HEK293 (cell line): ENCODE results near the gene CTTN.

Source experiments
- ATF2 ChIP-seq: fragments of 450-650 bp; formaldehyde crosslinking; IDR thresholded peaks from 2 replicates; pipeline ENCODE4 v1.5.1; 2016; ENCODE audit warnings: missing biosample characterization, missing genetic modification characterization, low read depth
- BCL11A ChIP-seq: fragments of 450-650 bp; formaldehyde crosslinking; IDR thresholded peaks from 2 replicates; pipeline ENCODE4 v1.5.1; 2016; ENCODE audit warnings: low read depth, missing biosample characterization, missing genetic modification characterization
- FEZF1 ChIP-seq: fragments of 450-650 bp; formaldehyde crosslinking; IDR thresholded peaks from 2 replicates; pipeline ENCODE4 v1.5.1; 2016; ENCODE audit warnings: missing biosample characterization, missing genetic modification characterization
- HOXA7 ChIP-seq: sonication (generic); formaldehyde crosslinking; IDR thresholded peaks from 2 replicates; pipeline ENCODE4 v1.8.1; 2022; ENCODE audit warnings: missing genetic modification reagents, borderline replicate concordance
- IKZF3 ChIP-seq: fragments of 450-650 bp; IDR thresholded peaks from 2 replicates; pipeline ENCODE4 v1.5.0; 2018; ENCODE audit warnings: missing biosample characterization, mild to moderate bottlenecking, missing genetic modification characterization, moderate library complexity
- KLF10 ChIP-seq: fragments of 450-650 bp; IDR thresholded peaks from 2 replicates; pipeline ENCODE4 v1.5.1; 2018; ENCODE audit warnings: missing biosample characterization, mild to moderate bottlenecking, missing genetic modification characterization
- MZF1 ChIP-seq: fragments of 450-650 bp; formaldehyde crosslinking; IDR thresholded peaks from 2 replicates; pipeline ENCODE4 v1.5.1; 2017; ENCODE audit warnings: missing biosample characterization, missing genetic modification characterization, borderline replicate concordance
- PATZ1 ChIP-seq: fragments of 450-650 bp; formaldehyde crosslinking; IDR thresholded peaks from 2 replicates; pipeline ENCODE4 v1.5.1; 2016; ENCODE audit warnings: missing biosample characterization, missing genetic modification characterization
- SP7 ChIP-seq: fragments of 450-650 bp; formaldehyde crosslinking; IDR thresholded peaks from 2 replicates; pipeline ENCODE4 v1.5.1; 2016; ENCODE audit warnings: missing biosample characterization, missing genetic modification characterization
- TSHZ1 ChIP-seq: fragments of 450-650 bp; formaldehyde crosslinking; IDR thresholded peaks from 2 replicates; pipeline ENCODE4 v1.5.1; 2016; ENCODE audit warnings: missing biosample characterization, missing genetic modification characterization, borderline replicate concordance
- ZBTB17 ChIP-seq: fragments of 450-650 bp; formaldehyde crosslinking; IDR thresholded peaks from 2 replicates; pipeline ENCODE4 v1.5.1; 2016; ENCODE audit warnings: missing biosample characterization, missing genetic modification characterization
- ZBTB8A ChIP-seq: fragments of 450-650 bp; formaldehyde crosslinking; IDR thresholded peaks from 2 replicates; pipeline ENCODE4 v1.5.1; 2016; ENCODE audit warnings: missing biosample characterization, missing genetic modification characterization
- ZFP69B ChIP-seq: fragments of 450-650 bp; formaldehyde crosslinking; IDR thresholded peaks from 2 replicates; pipeline ENCODE4 v1.5.1; 2016; ENCODE audit warnings: missing biosample characterization, missing genetic modification characterization
- ZNF184 ChIP-seq: fragments of 450-650 bp; IDR thresholded peaks from 2 replicates; pipeline ENCODE4 v1.5.1; 2018; ENCODE audit warnings: missing biosample characterization, mild to moderate bottlenecking, missing genetic modification characterization
- ZNF23 ChIP-seq: fragments of 450-650 bp; formaldehyde crosslinking; IDR thresholded peaks from 2 replicates; pipeline ENCODE4 v1.5.1; 2016; ENCODE audit warnings: missing biosample characterization, missing genetic modification characterization, borderline replicate concordance
- ZNF324 ChIP-seq: fragments of 450-650 bp; formaldehyde crosslinking; IDR thresholded peaks from 2 replicates; pipeline ENCODE4 v1.5.1; 2016; ENCODE audit warnings: missing biosample characterization, missing genetic modification characterization
- ZNF341 ChIP-seq: fragments of 450-650 bp; formaldehyde crosslinking; IDR thresholded peaks from 2 replicates; pipeline ENCODE4; 2016; ENCODE audit warnings: low read depth, missing biosample characterization, missing genetic modification characterization
- ZNF366 ChIP-seq: fragments of 450-650 bp; formaldehyde crosslinking; conservative IDR thresholded peaks from 2 replicates; pipeline ENCODE4 v1.5.1; 2016; ENCODE audit warnings: missing biosample characterization, missing genetic modification characterization
- ZNF394 ChIP-seq: fragments of 450-650 bp; formaldehyde crosslinking; IDR thresholded peaks from 2 replicates; pipeline ENCODE4 v1.5.1; 2016; ENCODE audit warnings: missing biosample characterization, missing genetic modification characterization, mild to moderate bottlenecking, moderate library complexity, borderline replicate concordance
- ZNF398 ChIP-seq: fragments of 450-650 bp; formaldehyde crosslinking; IDR thresholded peaks from 2 replicates; pipeline ENCODE4 v1.5.1; 2017; ENCODE audit warnings: missing biosample characterization, missing genetic modification characterization
- ZNF488 ChIP-seq: fragments of 450-650 bp; formaldehyde crosslinking; IDR thresholded peaks from 2 replicates; pipeline ENCODE4 v1.5.1; 2016; ENCODE audit warnings: missing biosample characterization, missing genetic modification characterization
- ZNF501 ChIP-seq: fragments of 450-650 bp; formaldehyde crosslinking; IDR thresholded peaks from 2 replicates; pipeline ENCODE4 v1.5.1; 2016; ENCODE audit warnings: missing biosample characterization, missing genetic modification characterization
- ZNF558 ChIP-seq: fragments of 450-650 bp; formaldehyde crosslinking; IDR thresholded peaks from 2 replicates; pipeline ENCODE4 v1.5.1; 2016; ENCODE audit warnings: missing biosample characterization, missing genetic modification characterization
- ZNF626 ChIP-seq: fragments of 450-650 bp; sonication (Bioruptor Pico); formaldehyde crosslinking; IDR thresholded peaks from 2 replicates; pipeline ENCODE4 v1.5.1; 2018; ENCODE audit warnings: missing biosample characterization, missing genetic modification characterization, inconsistent platforms
- ZNF629 ChIP-seq: fragments of 450-650 bp; formaldehyde crosslinking; IDR thresholded peaks from 2 replicates; pipeline ENCODE4 v1.5.1; 2017; ENCODE audit warnings: missing biosample characterization, missing genetic modification characterization
- ZNF654 ChIP-seq: fragments of 450-650 bp; formaldehyde crosslinking; IDR thresholded peaks from 2 replicates; pipeline ENCODE4 v1.5.1; 2016; ENCODE audit warnings: low read depth, missing biosample characterization, missing genetic modification characterization
- ZNF76 ChIP-seq: fragments of 450-650 bp; formaldehyde crosslinking; IDR thresholded peaks from 2 replicates; pipeline ENCODE4; 2016; ENCODE audit warnings: low read depth, missing biosample characterization, missing genetic modification characterization, borderline replicate concordance
- ZNF785 ChIP-seq: fragments of 450-650 bp; formaldehyde crosslinking; IDR thresholded peaks from 2 replicates; pipeline ENCODE4 v1.5.1; 2016; ENCODE audit warnings: missing biosample characterization, missing genetic modification characterization
- ZNF843 ChIP-seq: fragments of 450-650 bp; formaldehyde crosslinking; IDR thresholded peaks from 2 replicates; pipeline ENCODE4 v1.5.1; 2016; ENCODE audit warnings: missing biosample characterization, missing genetic modification characterization
- ZSCAN23 ChIP-seq: fragments of 450-650 bp; formaldehyde crosslinking; IDR thresholded peaks from 2 replicates; pipeline ENCODE4 v1.5.1; 2016; ENCODE audit warnings: missing biosample characterization, missing genetic modification characterization

The CTTN gene

GRCh38 chr11:70483077-70483861 lies 84.9 kb downstream of the CTTN start (continued):
- TF ChIP-seq HOXA7 (CRISPR knock-in tag) (no peak), ZNF341 (tag by site-specific recombination) (peak; percentile 54; the same call in 1 of the 2 replicates), SP7 (tag by site-specific recombination) (peak; percentile 100), ZBTB17 (tag by site-specific recombination) (peak; percentile 35; the same call in 1 of the 2 replicates), ZNF76 (tag by site-specific recombination) (no peak), PATZ1 (peak; percentile 65), BCL11A (tag by site-specific recombination) (peak; percentile 44; the same call in 1 of the 2 replicates), ZNF184 (tag by site-specific recombination) (peak; percentile 85), ATF2 (tag by site-specific recombination) (peak; percentile 41; the same call in 1 of the 2 replicates), ZNF558 (tag by site-specific recombination) (peak; percentile 34; the same call in 1 of the 2 replicates), ZNF488 (tag by site-specific recombination) (peak; percentile 62; the same call in 1 of the 2 replicates), ZNF843 (tag by site-specific recombination) (peak; percentile 90), KLF10 (tag by site-specific recombination) (peak; percentile 90), ZNF324 (tag by site-specific recombination) (peak; percentile 82), IKZF3 (peak; percentile 81), ZNF785 (tag by site-specific recombination) (0 out of 2 replicates have a peak, but pooled peaks have one; percentile 17), TSHZ1 (tag by site-specific recombination) (peak; percentile 86), ZNF501 (tag by site-specific recombination) (no peak), ZNF366 (tag by site-specific recombination) (peak; percentile 56; the same call in 1 of the 2 replicates), ZNF629 (tag by site-specific recombination) (peak; percentile 99), FEZF1 (peak; percentile 63; the same call in 1 of the 2 replicates), ZFP69B (tag by site-specific recombination) (peak; percentile 73; the same call in 1 of the 2 replicates), ZNF654 (peak; percentile 34), ZNF398 (tag by site-specific recombination) (peak; percentile 85), ZNF626 (tag by site-specific recombination) (no peak), ZNF394 (tag by site-specific recombination) (peak; percentile 67; the same call in 1 of the 2 replicates), ZSCAN23 (tag by site-specific recombination) (peak; percentile 88), ZNF23 (tag by site-specific recombination) (no peak), ZBTB8A (tag by site-specific recombination) (peak; percentile 51; the same call in 1 of the 2 replicates), MZF1 (tag by site-specific recombination) (peak; percentile 47; the same call in 1 of the 2 replicates)
